ENCODE results near the gene KRT71.
A peak's percentile ranks its signal among the peaks of the same experiment; 100 is the strongest.

Gene KRT71

DNA sequence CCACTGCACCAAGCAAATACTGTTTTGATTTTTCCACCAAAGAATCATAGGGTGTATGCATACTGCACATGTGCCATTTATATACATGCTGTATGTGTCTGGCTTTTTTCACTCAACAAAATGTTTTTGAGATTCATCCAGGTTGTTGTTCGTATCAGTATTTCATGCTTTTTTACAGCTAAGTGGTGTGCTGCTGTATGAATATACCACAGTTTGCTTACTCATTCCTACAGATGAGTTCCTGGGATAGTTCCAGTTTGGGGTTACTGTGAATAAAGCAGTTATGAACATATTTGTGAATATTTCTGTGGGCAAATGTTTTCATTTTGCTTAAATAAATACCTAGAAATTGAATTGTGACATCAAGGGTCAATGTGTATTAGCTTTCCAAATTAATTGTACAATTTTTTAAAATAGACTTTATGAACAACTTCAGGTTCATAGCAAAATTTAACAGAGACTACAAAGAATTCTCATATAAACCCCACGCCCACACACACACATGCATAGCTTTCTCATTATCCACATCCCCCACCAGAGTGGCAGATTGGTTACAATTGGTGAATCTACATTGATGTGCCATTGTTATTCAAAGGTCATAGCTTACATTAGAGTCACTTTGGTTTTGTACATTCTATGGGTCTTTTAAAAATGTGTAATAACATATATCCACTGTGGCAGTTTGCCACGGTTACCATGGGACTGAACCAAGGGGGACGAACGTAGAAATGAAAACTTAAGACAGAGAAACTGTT is 53.0 kb downstream of the KRT71 start:
- TF ChIP-seq, protein P1, sequence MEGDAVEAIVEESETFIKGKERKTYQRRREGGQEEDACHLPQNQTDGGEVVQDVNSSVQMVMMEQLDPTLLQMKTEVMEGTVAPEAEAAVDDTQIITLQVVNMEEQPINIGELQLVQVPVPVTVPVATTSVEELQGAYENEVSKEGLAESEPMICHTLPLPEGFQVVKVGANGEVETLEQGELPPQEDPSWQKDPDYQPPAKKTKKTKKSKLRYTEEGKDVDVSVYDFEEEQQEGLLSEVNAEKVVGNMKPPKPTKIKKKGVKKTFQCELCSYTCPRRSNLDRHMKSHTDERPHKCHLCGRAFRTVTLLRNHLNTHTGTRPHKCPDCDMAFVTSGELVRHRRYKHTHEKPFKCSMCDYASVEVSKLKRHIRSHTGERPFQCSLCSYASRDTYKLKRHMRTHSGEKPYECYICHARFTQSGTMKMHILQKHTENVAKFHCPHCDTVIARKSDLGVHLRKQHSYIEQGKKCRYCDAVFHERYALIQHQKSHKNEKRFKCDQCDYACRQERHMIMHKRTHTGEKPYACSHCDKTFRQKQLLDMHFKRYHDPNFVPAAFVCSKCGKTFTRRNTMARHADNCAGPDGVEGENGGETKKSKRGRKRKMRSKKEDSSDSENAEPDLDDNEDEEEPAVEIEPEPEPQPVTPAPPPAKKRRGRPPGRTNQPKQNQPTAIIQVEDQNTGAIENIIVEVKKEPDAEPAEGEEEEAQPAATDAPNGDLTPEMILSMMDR (IDR thresholded peaks at IDR 0.05) = no peak
- Mint-ChIP-seq H3K27me3 (ENCODE audit: low read depth, poor library complexity) (peaks cover 7% of the 10 kb centered on the region), H3K4me1 (peaks cover 24% of the 10 kb centered on the region), H3K27ac (no peak overlapping the region), H3K9me3 (peaks cover 21% of the 10 kb centered on the region), H3K4me3 (no peak overlapping the region), H3K36me3 (ENCODE audit: low read depth) (no peaks in the 10 kb centered on the region)
- no peak for DNase-seq

DNA sequence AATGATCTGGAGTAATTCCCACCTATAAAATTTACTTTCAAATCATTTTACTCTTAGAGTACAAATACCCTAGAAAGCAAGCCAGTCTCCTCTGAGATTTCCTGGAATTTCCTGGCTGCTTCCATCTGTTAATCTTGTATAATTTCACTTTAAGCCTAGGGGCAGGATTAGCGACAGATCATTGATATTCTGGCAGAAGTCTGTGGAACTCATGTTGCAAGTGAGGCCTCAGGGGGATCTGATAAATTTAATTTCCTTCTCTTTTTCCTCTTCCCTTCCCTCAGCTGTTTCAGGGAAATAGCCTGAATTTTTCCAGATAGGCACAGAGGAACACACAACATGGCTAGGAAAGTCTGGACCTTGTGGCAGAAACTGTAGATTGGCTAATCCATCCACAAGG is 54.0 kb downstream of the KRT71 start:
- DNase-seq = no peak
- H3K4me1 Mint-ChIP-seq = peaks cover 28% of the 10 kb centered on the region
- TF ChIP-seq, protein P1 (IDR thresholded peaks at IDR 0.05) = no peak
- H3K9me3 Mint-ChIP-seq = peaks cover 21% of the 10 kb centered on the region
- H3K36me3 Mint-ChIP-seq (ENCODE audit: low read depth) = no peaks in the 10 kb centered on the region
- H3K4me3 Mint-ChIP-seq = no peak overlapping the region
- H3K27ac Mint-ChIP-seq = no peak overlapping the region
- H3K27me3 Mint-ChIP-seq (ENCODE audit: low read depth, poor library complexity) = peaks cover 7% of the 10 kb centered on the region

DNA sequence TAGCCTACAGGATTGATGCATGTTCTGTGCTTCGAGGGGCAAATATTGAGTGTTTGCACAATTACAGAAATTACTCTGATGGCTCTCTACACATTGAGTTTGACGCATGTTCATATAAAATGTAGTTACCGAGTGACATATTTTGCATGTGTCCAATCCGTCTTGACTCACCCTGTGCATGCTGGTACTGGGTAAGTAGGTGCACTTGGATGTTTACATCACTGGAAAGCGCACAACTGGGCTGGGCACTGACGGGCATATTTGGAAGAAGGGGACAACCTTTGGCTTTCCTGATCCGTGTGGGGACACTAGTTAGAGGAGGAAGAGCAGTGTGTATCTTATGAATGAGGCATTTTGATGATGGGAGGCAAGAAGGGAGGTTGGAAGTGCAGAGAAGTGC is 55.0 kb downstream of the KRT71 start:
- H3K4me1 Mint-ChIP-seq = peaks cover 28% of the 10 kb centered on the region
- DNase-seq = no peak
- H3K27me3 Mint-ChIP-seq (ENCODE audit: low read depth, poor library complexity) = peaks cover 10% of the 10 kb centered on the region
- no peak overlapping the region for H3K4me3 Mint-ChIP-seq
- H3K27ac Mint-ChIP-seq = peak overlapping the region; percentile 1
- H3K36me3 Mint-ChIP-seq (ENCODE audit: low read depth) = no peaks in the 10 kb centered on the region
- H3K9me3 Mint-ChIP-seq = peaks cover 16% of the 10 kb centered on the region
- TF ChIP-seq, protein P1 (IDR thresholded peaks at IDR 0.05) = no peak

DNA sequence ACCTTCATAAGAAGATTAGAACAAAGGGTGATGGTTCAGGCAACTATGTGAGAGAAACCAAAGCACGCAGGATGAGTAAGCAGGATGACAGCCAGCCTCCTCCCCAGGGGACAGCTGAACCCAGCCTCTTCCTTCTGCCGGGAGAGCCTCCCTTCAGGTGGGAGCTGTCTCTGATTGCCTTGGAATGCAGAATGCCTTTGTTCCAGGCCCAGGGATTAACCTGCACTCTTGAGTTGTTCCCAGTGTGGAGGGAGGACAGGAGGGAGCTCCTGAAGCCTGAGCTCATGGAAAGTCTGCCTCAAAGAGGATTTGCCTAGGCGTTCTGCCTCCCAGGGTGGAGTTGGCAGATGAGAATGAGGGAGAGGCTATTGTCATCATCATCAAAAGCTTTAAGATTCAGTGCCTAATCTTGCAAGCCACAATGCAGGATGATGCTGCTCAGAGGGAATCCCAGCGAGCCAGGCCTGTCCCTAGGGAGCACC is 56.3 kb downstream of the KRT71 start:
- peaks cover 10% of the 10 kb centered on the region for H3K27me3 Mint-ChIP-seq (ENCODE audit: low read depth, poor library complexity)
- H3K4me3 Mint-ChIP-seq = peak overlapping the region; percentile 13
- H3K27ac Mint-ChIP-seq = no peak overlapping the region
- peaks cover 7% of the 10 kb centered on the region for H3K9me3 Mint-ChIP-seq
- TF ChIP-seq, protein P1 (IDR thresholded peaks at IDR 0.05) = no peak
- H3K36me3 Mint-ChIP-seq (ENCODE audit: low read depth) = no peaks in the 10 kb centered on the region
- H3K4me1 Mint-ChIP-seq = peaks cover 28% of the 10 kb centered on the region
- DNase-seq = no peak

DNA sequence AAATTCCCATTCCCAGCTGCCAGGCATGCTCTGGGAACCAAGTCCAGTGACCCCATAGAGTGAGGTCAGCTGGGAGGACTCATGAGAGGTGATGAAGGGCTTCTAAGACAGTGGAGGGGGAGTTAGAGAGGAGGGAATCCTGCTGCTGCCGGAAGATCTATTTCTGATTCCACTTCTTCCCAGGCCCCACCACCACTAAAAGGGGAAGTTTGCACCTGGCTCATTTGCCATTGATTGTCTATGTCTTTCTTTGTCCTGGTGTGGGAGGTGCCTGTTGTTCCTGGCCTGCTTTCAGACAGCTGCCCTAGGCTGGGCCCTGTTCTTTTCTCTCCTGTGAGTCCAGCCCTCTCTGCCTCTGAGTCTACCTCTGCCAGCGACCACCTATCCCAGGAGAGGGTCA is 56.9 kb downstream of the KRT71 start:
- no peak for DNase-seq
- peaks cover 15% of the 10 kb centered on the region for H3K27me3 Mint-ChIP-seq (ENCODE audit: low read depth, poor library complexity)
- H3K4me1 Mint-ChIP-seq = peaks cover 28% of the 10 kb centered on the region
- peak overlapping the region; percentile 34 for H3K27ac Mint-ChIP-seq
- H3K4me3 Mint-ChIP-seq = peak overlapping the region; percentile 13
- H3K9me3 Mint-ChIP-seq = peaks cover 4% of the 10 kb centered on the region
- H3K36me3 Mint-ChIP-seq (ENCODE audit: low read depth) = no peaks in the 10 kb centered on the region
- TF ChIP-seq, protein P1 (IDR thresholded peaks at IDR 0.05) = no peak

DNA sequence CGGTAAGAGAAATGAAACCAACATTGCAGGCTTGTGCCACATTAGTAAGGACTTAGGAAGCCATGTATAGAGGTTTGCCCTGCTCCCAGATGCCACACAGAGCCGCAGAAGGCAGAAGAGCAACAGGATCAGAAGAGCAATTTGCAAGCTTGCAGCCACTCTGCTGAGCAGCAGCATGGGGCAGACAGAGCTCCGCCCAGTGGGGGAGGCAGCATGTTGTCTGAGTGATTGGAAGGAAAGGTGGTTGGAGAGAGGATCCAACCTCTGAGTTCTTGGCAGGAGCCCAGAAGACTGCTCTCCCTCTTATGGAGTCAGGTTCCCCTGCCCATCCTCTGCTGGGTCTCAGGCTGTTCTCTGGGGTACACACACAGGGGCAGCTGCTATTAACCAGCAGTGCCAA is 57.6 kb downstream of the KRT71 start:
- Mint-ChIP-seq H3K27me3 (ENCODE audit: low read depth, poor library complexity) (peaks cover 15% of the 10 kb centered on the region), H3K27ac (no peak overlapping the region), H3K9me3 (no peaks in the 10 kb centered on the region), H3K4me1 (peaks cover 28% of the 10 kb centered on the region), H3K36me3 (ENCODE audit: low read depth) (no peaks in the 10 kb centered on the region), H3K4me3 (no peak overlapping the region)
- peak; percentile 35 for DNase-seq
- TF ChIP-seq, protein P1 (IDR thresholded peaks at IDR 0.05) = no peak

Data from nephron progenitor cell (in vitro differentiated cells).